ENCODE results near the gene DUSP15.
A peak's percentile ranks its signal among the peaks of the same experiment; 100 is the strongest.

DUSP15 gene

DNA sequence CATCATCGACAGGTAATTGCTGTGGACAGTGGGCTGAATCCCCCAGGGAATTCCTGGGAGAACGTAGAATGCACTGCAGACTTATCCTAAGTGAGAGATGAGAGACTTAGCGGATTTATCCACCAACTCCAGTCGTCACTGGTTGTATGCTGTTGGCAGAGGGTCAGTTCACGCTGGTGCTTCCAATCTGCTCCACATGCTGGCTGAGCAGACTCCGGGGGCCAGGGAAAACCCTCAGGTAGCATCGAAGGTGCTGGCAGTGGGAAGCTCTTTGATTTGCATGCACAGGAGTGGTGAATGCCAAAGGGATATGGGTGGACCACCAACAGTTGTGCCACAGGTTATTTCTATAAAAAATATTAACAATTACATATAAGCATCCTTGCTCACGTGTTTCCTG is 20.3 kb upstream of the DUSP15 start:
- no peak for DNase-seq

DNA sequence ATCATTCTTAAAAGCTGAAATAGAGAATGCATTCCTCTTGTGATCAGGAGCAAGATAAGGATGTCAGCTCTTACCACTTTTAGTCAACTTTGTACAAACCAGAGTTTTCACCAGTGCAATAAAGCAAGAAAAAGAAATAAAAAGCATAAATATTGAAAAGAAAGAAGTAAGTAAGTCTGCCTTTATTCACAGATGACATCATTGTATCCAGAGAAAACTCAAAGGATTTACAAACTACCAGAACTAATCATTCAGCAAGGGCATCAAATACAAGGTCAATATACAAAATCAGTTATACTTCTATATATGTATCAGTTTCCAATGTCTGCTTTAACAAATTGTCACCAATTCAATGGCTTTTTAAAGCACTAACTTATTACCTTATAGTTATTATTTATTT is 13.5 kb upstream of the DUSP15 start:
- DNase-seq = no peak

DNA sequence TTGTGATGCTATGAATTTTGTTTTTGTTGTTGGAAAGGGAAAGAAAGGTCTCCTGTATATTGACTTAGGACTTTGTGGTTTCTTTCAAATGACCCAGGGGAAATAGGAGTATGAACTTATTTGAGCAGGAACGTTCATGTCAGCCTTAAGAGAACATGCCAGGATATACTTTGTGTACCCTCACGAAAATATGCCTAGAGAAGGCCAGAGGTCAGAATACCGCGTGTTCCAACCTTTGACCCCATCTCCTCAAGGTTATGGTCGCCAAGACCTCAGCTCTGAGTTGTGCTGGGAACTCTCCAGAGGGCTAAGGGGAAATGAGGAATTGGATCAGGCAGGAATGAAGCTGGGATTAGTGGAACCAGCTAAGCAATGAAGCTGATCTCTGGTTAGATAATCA is 11.6 kb upstream of the DUSP15 start:
- DNase-seq = no peak

DNA sequence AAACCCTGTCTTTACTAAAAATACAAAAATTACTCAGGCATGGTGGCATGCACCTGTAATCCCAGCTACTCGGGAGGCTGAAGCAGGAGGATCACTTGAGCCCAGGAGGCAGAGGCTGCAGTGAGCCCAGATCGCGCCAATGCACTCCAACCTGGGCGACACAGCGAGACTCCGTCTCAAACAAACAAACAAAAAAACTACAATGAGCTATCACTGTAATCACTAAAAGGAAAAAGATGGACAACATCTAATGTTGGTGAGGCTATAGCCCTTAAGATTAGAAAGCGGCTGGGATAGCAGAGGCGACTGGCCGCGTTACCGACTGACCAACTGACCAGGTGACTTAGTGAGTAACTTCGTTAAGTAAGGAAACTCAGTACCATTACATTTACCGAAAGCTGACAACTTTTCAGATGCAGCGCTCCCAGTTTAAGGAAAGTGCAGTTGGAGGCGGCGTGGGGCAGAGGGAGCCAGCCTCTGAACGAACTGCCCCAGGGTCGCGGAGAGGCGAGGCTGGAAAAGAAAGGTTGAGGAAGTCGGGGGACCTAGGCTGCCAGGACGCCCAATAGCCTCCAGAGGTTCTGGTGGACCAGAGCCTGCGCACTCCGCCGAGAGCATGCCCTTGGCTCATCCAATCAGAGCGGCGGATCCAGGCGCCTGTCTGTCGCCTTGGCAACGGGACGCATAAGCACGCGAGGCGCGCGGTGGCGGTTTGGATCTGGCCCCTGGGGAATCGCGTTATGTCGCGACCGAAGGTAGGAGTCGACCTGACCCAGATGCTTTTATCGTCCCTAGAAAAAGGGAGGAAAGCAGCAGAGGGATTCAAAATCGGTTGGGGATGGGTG is 9.0 kb upstream of the DUSP15 start:
- peak; percentile 84 to 88 for DNase-seq

DNA sequence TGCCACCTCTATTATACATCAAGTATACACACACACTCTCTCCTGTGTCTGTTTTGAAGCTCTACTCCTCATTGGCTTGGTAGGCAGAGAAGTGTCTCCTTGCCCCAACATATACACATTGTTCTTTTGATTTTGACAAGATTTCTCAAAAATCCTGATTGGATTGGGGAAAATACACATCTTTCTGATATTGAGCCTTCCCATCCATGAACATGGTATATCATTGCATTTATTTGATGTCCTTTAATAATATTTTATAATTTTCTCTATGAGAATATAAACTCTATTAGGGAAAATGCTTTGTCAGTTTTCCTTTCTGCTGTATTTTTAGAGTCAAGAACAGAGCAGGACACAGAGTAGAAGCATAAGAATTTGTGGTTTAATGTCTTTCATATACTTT is 7.4 kb upstream of the DUSP15 start:
- no peak for DNase-seq

DNA sequence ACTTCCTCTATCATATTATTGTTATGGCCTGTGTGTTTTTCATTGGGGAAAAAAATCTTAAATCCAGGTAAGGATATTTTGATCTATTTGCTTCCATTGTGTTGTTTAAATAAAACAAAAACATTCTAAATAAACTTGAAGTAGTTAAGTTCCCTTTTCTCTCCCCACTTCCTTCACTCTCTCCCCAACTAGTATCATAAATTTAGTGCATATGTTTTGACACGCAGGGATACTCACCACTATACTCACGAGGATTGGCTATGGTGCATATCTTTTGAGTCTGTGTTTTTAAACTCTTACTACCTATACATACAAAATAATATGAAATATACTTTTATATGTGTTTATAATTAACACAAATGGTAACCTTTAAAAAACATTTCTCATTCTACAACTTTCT is 5.3 kb upstream of the DUSP15 start:
- no peak for DNase-seq

DNA sequence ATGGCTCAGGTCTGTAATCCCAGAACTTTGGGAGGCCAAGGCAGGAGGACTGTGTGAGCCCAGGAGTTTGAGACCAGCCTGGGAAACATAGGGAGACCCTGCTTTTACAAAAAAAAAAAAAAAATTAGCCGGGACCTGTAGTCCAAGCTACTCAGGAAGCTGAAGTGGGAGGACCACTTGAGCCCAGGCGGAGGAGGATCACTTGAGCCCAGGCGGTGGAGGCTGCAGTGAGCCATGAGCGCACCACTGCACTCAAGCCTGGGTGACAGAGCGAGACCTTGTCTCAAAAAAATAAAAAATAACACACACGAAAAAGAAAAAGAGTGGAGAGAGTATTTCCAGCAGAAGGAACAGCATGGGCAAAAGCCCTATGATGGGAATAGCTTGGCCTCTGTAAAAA is 2.1 kb upstream of the DUSP15 start:
- DNase-seq = no peak

DNA sequence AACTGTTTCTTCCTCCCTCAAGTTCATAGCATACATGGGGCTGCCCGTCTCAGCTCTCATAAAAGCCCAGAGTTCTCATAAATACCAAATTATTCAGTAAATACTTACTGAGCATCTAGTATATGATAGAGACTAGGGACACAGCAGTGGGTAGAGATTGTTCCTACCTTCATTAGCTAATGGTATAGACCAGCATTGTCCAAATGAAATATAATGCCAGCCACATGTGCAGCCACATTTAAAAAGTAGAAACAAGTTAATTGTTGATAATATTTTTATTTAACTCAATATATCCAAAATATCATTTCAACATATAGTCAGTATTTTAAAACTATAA is 1.3 kb upstream of the DUSP15 start:
- no peak for DNase-seq

DNA sequence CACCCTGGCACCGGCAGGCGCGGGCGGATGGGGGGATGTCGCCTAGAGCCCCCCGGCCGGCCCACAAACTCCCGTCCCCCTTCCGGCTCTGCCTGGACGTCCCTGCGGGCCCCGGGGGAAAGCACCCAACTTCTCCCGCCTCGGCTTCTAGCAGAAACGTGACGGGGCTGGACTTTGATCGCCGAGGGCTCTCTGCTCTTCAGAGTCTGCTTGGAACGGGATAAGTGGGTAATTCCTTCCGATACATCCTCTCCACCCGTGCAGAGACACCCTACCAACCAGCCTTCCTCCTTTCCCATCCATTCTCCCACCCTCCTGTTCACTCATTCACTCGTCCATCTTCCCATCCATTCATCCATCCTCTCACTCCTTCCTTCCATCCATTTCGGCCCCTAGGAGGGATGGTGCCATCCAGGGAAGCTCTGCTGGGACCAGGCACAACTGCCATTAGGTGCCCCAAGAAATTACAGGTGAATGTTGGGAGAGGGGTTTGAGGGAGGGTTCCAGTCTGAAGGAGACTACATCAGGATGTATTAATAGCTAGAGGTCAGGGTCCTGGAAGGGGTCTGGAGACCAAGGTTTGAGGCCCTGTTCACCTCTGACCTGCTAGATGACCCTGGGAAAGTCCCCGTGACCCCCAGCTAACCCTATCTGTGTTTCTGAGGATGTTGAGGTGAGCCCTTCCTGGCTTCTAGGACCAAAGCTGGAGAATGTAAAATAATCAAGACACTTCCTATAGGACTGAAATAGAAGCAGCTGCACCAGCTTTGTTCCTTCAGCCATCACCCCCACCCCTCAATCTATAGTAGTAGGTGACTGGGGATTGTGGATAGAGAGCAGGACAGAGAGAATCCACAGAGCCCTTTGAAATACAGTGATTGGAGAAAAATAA is 645 bp upstream of the DUSP15 start:
- no peak for DNase-seq

DNA sequence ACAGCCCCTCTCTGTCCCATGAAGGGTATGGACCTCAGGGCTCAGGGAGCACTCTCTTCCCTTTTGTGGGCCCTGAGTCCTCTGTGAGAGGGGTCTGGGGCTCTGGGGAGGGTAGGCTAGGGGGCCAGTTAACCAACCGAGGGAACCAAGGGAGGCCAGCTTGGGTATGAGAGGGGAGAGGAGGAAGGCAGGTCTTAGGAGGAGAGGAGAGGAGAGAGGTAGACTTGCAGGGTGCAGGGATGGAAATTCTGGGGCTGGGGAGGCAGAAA is 720 bp downstream of the DUSP15 start:
- DNase-seq = no peak

DNA sequence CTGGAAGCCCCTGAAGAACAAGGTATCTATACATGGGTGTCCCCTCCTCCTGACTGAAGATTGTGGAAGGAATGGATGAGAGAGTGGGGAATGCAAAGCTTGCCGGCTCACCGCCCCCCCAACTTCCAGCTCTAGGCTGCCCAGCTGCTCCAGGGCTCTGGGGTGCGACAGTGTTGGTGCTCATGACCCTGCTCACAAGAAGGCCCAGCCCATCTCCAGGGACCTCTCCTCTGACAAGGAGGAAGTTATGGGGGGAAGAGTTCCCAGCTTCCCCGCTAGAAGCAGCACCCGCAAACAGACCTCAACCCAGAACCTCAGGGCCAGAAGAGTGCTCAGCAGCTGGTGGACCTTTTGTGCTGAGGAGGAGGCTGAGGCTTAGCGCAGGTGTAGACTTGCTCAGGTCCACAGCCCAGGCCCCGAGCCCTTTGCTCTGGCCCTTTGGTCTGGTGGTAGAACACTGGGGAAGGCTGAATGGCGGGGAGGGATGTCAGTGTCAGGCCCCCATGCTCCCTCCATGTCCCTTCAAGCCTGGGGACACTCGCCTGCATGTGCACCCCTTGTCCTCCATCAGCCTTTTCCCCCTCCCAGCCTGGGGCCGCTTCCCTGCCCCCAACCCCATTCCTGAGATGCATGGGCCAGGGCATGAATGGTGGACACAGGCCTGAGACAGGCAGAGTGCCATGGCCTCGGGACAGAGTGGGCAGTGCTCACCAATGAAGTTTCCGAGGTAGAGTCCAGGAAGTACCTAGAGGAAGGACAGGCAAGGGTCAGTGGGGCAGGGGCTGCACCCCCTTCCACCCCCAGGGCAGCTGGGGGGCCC is 1.3 kb downstream of the DUSP15 start:
- DNase-seq = no peak

DNA sequence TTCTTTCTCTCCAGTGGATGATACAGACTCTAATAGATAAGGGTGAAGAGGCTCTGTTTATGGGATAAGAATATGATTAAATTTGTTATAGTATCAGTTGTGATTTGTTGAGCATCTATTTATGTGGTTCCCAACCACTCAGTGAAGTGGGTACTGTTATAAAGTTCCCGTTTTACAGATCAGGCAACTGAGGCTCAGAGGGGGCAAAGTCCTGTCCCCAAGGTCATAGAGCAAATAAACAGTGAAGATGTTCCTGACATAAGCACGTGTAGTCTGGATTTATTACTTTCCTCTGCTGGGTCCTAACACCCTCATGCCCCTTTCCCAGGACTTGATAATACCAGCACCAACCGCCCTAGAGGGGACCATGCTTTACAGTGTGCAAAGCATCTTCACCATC is 4.1 kb downstream of the DUSP15 start:
- DNase-seq = no peak

DNA sequence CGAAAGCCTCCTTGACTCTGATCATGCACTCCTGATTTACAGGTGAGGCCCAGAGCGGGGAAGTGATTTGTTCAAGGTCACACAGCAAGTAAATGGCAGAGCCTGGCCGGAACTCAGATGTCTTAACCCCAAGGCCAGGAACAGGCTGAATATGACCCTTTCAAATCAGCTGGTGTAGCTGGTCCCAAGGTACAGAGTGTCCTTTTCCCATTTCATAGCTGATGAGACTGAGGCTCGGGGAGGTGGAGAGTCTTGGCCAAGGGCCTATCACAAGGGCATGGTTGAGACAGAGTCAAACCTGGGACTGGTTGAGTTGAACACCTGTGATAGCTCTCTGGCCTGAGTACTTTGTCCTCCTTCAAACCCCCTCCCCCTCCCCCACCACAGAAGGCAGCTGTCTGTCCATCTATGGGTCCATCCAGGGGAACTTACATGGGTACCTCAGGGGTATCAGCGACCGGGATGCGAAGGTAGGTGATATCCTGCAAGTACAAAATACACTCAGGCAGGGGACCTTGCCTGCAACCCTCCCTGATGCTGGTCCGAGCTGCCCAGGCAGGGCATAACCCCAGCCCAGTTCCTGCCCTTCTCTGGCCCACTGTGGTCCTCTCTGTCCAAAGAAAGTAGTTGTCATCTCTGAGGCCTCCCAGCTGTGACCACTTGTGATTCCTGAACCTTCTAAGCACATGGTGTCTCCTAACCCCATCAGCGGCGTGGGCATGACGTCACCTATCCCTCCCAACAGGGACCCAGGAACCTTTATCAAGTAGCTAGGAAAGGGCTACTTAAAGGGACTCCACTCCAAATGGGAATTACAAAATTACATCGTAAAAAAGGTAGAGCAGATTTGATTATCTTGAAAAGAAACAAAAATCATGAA is 5.6 kb downstream of the DUSP15 start:
- no peak for DNase-seq

DNA sequence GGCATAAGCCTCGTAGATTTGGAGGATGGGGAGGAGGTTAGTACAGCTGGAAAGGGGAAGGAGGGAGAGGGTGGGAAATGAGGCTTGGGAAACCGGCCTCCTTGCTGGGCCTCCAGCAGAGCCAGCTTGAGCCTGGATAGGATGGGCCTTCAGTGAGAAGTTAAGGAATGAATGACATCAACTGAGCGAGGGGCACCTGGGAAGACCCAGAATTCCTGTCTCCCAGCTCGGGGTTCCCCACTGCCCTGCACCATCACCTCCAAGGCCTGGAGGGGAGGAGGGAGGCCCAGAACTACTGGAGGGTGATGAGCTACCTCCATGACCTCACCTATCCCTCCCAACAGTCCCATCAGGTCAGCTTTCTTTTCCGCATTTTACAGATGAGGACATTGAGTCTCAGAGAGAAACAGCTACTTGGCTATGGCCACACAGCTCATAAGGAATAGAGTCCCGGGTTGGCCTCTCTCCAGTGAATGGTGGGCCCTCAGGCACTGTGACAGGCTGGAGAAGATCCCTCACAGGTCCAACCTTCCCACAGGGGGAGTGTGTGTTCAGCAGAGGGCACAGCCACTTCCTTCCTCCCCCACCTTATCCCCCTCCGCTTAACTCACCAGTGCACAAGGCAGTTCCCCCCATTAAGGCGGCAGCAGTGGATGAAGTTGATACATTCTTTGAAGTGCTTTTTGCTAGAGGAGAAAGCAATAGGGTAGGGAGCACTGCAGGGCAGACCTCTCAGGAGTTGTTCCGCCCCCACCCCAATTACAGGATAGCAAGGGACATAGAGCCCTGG is 6.8 kb downstream of the DUSP15 start:
- no peak for DNase-seq

DNA sequence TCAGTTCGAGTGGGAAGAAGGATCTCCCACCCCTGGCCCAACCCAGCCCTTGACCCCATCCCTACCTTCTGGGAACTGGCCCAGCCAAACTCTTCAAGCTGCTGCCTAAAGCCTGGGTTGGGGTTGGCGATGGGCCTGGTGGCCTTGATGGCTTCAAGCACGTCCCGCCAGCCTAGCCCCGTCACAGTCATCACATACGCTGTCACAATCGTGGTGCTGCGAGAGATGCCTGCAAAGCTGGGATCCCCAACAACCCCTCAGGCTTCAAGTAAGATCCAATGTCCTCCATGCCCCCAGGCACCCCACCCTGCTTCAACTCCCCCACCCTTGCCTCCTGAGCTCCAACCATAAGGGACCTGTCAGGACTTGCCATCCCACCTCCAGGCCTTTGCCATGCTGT is 7.8 kb downstream of the DUSP15 start:
- DNase-seq = no peak

DNA sequence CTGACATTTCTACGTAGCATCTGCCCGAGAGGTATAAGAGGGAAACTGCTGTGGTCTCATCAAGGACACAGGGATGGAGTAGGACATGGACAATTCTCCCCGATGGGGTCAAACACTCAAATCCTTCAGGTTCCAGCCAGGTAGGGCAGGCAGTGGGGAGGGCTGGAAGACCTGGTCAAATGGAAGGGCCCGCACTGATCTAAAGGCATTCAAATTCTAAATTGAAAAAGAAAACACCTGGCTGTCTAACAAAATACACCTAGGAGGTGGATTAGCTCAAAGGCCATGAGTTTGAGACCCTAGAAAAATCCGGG is 8.2 kb downstream of the DUSP15 start:
- DNase-seq = no peak

DNA sequence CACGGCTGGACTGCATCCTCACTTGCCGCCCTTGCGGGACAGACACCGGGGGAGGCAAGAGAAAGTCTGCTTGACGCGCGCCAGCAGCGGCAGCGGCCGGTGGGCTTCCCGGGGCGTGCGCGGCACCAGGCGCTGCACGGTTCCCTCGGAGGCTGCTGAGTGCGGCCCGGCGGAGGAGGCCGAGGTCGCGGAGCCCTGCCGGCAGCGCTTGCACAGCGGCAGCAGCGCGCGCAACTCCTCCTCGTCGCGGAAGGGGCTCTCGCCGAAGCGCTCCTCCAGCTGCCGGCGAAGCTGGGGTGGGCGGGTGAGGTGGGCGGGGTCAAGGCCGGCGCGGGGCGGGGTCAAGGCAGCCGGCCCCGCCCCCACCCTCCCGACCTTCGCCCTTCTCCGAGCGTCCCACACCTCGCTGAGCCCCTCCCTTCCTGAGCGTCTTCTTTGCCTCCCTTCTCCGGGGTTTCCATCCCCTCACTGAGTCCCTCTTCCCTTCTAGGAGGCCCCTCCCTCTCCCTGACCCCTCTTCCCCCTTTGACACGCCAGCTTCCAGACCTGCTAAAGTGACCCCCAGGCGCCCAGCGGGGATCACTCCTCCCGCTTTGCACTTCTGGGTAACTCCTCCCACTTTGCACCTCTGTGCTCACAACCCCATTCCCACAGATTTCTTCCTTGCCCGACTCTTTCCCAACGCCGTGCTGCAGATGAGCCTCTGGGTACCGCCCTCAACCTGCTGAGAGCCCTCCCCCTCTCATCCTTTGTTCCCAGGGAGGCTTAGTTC is 8.8 kb downstream of the DUSP15 start:
- peak; percentile 62 to 64 for DNase-seq

DNA sequence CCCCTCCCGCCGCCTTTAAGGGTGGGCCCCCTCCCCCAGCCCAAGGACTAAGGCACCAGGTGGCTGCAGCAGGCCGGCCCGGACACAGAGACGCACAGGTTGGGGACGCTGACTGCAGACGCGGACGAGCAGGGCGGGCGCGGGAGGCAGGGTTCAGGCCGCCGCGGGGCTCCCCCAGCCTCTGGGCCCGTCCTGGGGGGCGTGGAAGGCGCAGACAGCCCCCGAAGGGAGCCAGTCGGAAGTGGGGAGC is 9.3 kb downstream of the DUSP15 start:
- DNase-seq = peak in 1 of 2 experiments; percentile 9

DNA sequence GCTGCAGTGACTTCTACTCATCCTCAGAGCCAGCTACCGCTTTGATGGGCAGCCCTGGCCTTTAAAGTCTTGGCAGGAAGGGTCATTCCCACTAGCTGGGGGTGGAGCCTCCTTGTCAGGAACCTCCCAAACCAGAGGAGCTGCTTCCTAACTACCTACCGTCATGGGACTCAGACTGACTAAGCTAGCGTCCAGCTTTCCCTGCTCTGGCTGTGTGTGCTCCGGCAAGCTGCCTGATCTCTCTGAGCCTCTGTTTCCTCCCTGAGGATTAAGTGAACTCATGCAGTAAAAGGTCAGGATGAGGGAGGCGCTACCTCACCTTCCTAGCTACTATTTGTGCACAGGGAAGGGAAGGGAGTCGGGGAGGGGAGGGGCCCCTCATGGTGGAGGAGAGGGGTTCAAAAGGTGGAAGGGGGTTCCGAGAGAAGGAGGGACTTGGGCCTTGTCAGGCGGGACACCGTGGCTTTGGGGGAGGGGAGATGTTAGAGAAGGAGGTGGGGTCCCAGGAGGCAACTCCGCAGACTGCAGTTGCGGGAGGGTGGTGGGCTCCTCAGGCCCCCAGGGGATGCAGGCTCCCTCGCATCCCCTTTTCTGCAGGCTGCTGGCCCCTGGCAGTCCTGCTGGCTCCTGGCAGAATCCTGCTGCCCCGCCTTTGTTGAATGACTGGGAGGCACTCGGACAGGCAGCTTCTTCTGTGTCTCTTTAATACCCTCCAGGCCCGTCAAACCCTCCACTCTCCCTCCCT is 9.8 kb downstream of the DUSP15 start:
- no peak for DNase-seq

DNA sequence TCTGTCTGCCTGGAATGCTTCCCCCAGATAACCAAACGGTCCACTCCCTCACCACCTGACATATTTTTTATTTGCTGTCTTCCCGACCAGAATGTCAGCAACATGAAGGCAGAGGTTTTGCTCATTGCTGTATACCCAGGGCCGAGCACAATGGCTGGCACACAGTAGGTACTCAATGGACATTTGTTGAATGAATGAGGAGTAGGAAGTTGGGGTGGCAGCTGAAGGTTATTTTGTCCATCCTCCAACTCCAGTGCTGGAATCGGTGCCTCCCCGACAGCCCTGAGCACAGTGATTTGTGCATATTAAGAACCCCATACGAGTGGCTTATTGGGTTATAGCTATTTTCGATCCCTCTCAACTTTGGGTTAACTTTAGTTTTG is 10.3 kb downstream of the DUSP15 start:
- no peak for DNase-seq
